Transverse colon (tissue), 4 donors: ENCODE results near the gene TCTA. TPM values are rescaled to one million over a fixed set of nuclear protein-coding genes. Genes with fewer than 3 reads are reported as not detected.
A peak's percentile ranks its signal among the peaks of the same experiment; 100 is the strongest.

Experiments
- DNase-seq: peaks from one replicate; pipeline ENCODE4 v3.0.0-alpha.2; 2019
- H3K27ac ChIP-seq, 4 donors: fragments of 200-600 bp; sonication (generic); 2 replicates each; pipeline ENCODE4 v1.5.1; 2016 to 2018; ENCODE audit warnings: inconsistent platforms in 4 of 4
- H3K27me3 ChIP-seq: fragments of 200-600 bp; sonication (generic); 2 replicates; pipeline ENCODE4 v1.5.1; 2017; ENCODE audit warnings: inconsistent platforms
- H3K36me3 ChIP-seq, 4 donors: fragments of 200-600 bp; sonication (generic); 2 replicates each; pipeline ENCODE4 v1.5.1; 2017 to 2019; ENCODE audit warnings: inconsistent platforms in 4 of 4
- H3K4me1 ChIP-seq, 4 donors: fragments of 200-600 bp; sonication (generic); 2 replicates each; pipeline ENCODE4 v1.5.1; 2017 to 2020; ENCODE audit warnings: inconsistent platforms in 4 of 4
- H3K4me3 ChIP-seq, 4 donors: fragments of 200-600 bp; sonication (generic); 1 replicate in 1 of 4; 2 replicates in 3 of 4; pipeline versions ENCODE4 v1.5.1 to v1.6.1; 2017 to 2019; ENCODE audit warnings: inconsistent platforms in 4 of 4
- H3K9me3 ChIP-seq, 2 donors: fragments of 200-600 bp; sonication (generic); 2 replicates each; pipeline ENCODE4 v1.5.1; 2017 to 2019; ENCODE audit warnings: inconsistent platforms in 2 of 2
- EP300 ChIP-seq: sonication (generic); formaldehyde crosslinking; IDR thresholded peaks from one replicate; pipeline ENCODE4 v1.6.1; 2017; ENCODE audit warnings: antibody characterized with exemption, low read depth
- POLR2A ChIP-seq: fragments of 450-650 bp; IDR thresholded peaks from one replicate; pipeline ENCODE4 v1.6.1; 2016; ENCODE audit warnings: antibody characterized with exemption, mild to moderate bottlenecking, moderate library complexity
- POLR2AphosphoS5 ChIP-seq, 3 donors: sonication (generic); formaldehyde crosslinking; IDR thresholded peaks; one replicate each; pipeline ENCODE4 v1.6.1; 2016; ENCODE audit warnings: antibody characterized with exemption in 3 of 3
- WGBS, 2 donors: methylation state at CpG; one replicate each; pipeline ENCODE4 v1.1.5; 2018; ENCODE audit warnings: low coverage in 1 of 2; 5-methylcytosine and 5-hydroxymethylcytosine counted together
- in situ Hi-C, 4 donors: fragments of 200-750 bp; cut with MboI; loops; one replicate each; pipeline versions ENCODE4 v1.15.0 to v1.15.1; 2017; ENCODE audit warnings: low sequenced_read_pairs in 3 of 4, low pct_ligation_motif_present in 1 of 4, low pct_unique_long_range_greater_than_20kb in 1 of 4
- intact Hi-C: fragments of 100-400 bp; cut with DNase I; formaldehyde crosslinking; loops from one replicate; pipeline ENCODE4 v1.15.1; 2023; ENCODE audit warnings: low total_unique reads
- total RNA-seq, 4 donors: library from RNA; depleted of rRNA; stranded (reverse); fragments of >200 nt; gene quantifications; one replicate each; pipeline ENCODE4 v1.1.0, GENCODE V29; 2016
- TF ChIP-seq, protein P1 (sequence below), 5 experiments: fragments of 200-600 bp in 3 of 5; fragments of 450-650 bp in 2 of 5; sonication (generic) in 3 of 5; IDR thresholded peaks; 1 replicate in 2 of 5; 2 replicates in 3 of 5; pipeline ENCODE4 v1.5.1; 2016 to 2017; ENCODE audit warnings: antibody characterized with exemption in 5 of 5, inconsistent platforms in 3 of 5, mild to moderate bottlenecking in 2 of 5, moderate library complexity in 1 of 5

TCTA gene
- total RNA-seq, 4 donors from 2014 or later: 7.8 to 59.8 (median 38.6) TPM

DNA sequence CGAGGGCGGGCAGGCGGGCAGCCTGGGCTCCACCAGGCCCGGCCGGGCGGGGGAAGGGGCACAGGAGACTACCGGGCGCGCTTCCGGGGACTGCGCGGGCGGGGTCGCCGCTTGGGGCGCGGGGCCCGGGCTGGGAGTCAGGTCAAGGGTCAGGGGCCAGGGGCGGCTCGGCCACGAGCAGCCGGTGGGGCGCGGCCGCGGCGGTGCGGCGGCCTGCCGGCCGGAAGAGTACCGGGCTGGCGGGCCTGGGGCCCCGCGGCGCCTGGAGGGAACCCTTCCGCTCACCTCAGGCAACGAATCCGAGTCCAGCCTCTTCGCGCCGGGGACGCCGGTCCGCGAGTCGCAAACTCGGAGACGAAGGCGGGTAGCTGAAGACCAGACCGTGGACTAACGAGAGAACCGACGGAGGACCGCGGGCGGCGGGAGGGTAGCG is 672 bp upstream of the TCTA start:
- intact Hi-C loops: loop anchor here (2.0 kb wide), 1 partner anchor 71 kb away; the partner anchor contains the start of gene USP4
- DNase-seq: peak; percentile 71
- no peaks in the 10 kb centered on the region for H3K27me3 ChIP-seq
- peak overlapping the region; percentile 75 to 92 (median 83) for H3K4me3 ChIP-seq
- H3K9me3 ChIP-seq: no peaks in the 10 kb centered on the region
- H3K36me3 ChIP-seq: no peaks in the 10 kb centered on the region
- peaks cover 29 to 74% (median 41%) of the 10 kb centered on the region in 4 donors for H3K4me1 ChIP-seq
- in situ Hi-C loops: no loop called here
- H3K27ac ChIP-seq: peak overlapping the region; percentile 98 to 99 (median 98)
- TF ChIP-seq POLR2AphosphoS5 (IDR thresholded peaks at IDR 0.05) (peak; percentile 1 to 83 (median 4)), POLR2A (no peak), EP300 (no peak)
- TF ChIP-seq, protein P1, sequence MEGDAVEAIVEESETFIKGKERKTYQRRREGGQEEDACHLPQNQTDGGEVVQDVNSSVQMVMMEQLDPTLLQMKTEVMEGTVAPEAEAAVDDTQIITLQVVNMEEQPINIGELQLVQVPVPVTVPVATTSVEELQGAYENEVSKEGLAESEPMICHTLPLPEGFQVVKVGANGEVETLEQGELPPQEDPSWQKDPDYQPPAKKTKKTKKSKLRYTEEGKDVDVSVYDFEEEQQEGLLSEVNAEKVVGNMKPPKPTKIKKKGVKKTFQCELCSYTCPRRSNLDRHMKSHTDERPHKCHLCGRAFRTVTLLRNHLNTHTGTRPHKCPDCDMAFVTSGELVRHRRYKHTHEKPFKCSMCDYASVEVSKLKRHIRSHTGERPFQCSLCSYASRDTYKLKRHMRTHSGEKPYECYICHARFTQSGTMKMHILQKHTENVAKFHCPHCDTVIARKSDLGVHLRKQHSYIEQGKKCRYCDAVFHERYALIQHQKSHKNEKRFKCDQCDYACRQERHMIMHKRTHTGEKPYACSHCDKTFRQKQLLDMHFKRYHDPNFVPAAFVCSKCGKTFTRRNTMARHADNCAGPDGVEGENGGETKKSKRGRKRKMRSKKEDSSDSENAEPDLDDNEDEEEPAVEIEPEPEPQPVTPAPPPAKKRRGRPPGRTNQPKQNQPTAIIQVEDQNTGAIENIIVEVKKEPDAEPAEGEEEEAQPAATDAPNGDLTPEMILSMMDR (IDR thresholded peaks at IDR 0.05): no peak
- 0% methylated on average over 12 of the region's 59 CpGs; no CpG with 5 or more reads in 1 of the 2 donors for WGBS, 2 donors

DNA sequence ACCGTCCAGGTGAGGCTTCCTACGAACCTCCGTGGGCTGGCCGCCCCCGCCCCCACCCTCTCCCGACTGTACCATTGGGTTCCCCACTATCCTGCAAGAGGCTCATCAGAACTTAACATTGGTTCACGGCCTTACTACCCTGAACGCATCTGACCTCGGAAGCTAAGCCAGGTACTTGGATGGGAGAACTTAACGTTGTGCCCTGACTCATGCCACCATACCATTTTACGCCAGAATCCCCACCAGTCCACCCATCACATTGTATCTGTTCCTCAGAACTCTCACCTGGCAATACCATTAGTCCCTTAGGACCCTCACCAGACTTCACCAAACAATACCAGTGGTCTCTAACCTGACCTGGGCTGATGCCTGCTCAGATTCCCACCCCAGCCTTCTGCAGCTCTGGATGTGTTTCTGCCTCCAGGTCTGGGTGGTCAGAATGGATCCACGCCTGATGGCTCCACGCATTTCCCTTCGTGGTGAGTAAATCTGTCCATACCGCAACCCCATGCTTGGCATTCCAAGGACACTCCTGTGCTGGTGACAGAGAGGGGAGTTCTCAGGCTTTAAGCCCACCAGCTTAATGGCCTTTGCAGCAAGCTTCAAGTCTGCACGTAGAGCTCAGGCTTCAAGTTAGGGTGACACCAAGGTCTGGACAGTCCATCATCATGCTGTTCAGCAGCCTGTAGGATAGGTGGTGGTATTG is 562 bp downstream of the TCTA start:
- intact Hi-C loops: no loop called here

DNA sequence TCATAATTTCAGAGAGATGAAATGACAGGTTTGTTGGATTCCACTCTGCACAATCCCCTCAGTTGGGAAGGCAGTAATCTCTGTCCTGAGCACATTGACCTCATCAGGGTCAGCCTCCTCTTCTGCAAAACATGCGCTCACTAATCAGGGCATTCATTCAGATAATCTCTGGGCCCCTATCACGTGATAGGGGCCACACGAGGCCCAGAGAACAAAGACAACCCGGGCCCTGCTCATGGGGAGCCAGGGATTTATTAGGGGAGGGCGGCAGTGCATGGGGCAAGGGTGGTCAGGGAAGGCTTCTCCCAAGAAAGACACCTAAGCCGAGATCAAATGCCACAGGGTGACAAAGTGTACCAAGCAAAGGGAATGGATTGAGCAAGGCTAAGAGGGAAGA is 1.1 kb downstream of the TCTA start:
- TF ChIP-seq, protein P1 (IDR thresholded peaks at IDR 0.05): no peak
- no peak for TF ChIP-seq POLR2AphosphoS5 (IDR thresholded peaks at IDR 0.05)
- TF ChIP-seq EP300: no peak
- no peak for TF ChIP-seq POLR2A
- peak overlapping the region in 2 of 4 donors; percentile 75 to 85 for H3K4me3 ChIP-seq
- WGBS, 2 donors: 86 to 100% methylated on average over 1 to 6 of the region's 6 CpGs
- no peaks in the 10 kb centered on the region for H3K36me3 ChIP-seq
- intact Hi-C loops: no loop called here
- H3K27me3 ChIP-seq: no peaks in the 10 kb centered on the region
- peak overlapping the region; percentile 98 to 99 (median 98) for H3K27ac ChIP-seq
- in situ Hi-C loops: no loop called here
- peaks cover 26 to 56% (median 33%) of the 10 kb centered on the region in 4 donors for H3K4me1 ChIP-seq
- no peak for DNase-seq
- no peaks in the 10 kb centered on the region for H3K9me3 ChIP-seq

More for the DNA sequence above, 562 bp downstream of the TCTA start:
- TF ChIP-seq POLR2A (no peak), POLR2AphosphoS5 (IDR thresholded peaks at IDR 0.05) (no peak), EP300 (no peak)
- TF ChIP-seq, protein P1 (IDR thresholded peaks at IDR 0.05): no peak
- H3K36me3 ChIP-seq: no peaks in the 10 kb centered on the region
- in situ Hi-C loops: no loop called here
- 38 to 82% methylated on average over 3 to 10 of the region's 16 CpGs for WGBS, 2 donors
- no peaks in the 10 kb centered on the region for H3K27me3 ChIP-seq
- H3K9me3 ChIP-seq: no peaks in the 10 kb centered on the region
- peaks cover 26 to 62% (median 34%) of the 10 kb centered on the region in 4 donors for H3K4me1 ChIP-seq
- H3K27ac ChIP-seq: peak overlapping the region; percentile 98 to 99 (median 98)
- DNase-seq: no peak
- peak overlapping the region; percentile 60 to 85 (median 74) for H3K4me3 ChIP-seq

DNA sequence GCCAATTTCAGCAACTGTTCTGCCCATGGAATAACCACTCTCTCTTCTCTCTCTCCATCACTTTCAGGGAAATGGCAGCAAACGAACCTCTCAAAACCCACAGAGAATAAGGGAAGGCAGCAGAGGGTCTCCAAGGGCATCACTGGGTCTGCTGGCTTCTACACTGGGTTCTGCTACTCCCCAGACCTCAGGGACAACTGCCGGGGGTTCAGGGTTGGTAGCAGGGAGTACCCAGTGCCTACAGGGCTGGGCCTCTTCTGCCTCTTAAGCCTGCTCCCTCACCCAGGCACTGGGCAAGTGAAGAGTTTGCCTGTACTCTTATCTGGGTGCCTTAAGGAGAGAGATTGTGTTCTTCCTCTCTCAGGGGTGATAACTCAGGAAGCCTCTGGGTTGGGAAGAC is 2.5 kb downstream of the TCTA start:
- 81% methylated on average over 2 of the region's 2 CpGs; no CpG with 5 or more reads in 1 of the 2 donors for WGBS, 2 donors
- H3K27me3 ChIP-seq: no peaks in the 10 kb centered on the region
- intact Hi-C loops: no loop called here
- no peaks in the 10 kb centered on the region for H3K9me3 ChIP-seq
- TF ChIP-seq POLR2AphosphoS5 (IDR thresholded peaks at IDR 0.05): no peak
- TF ChIP-seq, protein P1 (IDR thresholded peaks at IDR 0.05): no peak
- TF ChIP-seq POLR2A: no peak
- DNase-seq: no peak
- H3K4me1 ChIP-seq: peaks cover 19 to 42% (median 23%) of the 10 kb centered on the region in 4 donors
- peak overlapping the region in 2 of 4 donors; percentile 25 to 32 for H3K27ac ChIP-seq
- H3K36me3 ChIP-seq: no peaks in the 10 kb centered on the region
- no peak overlapping the region for H3K4me3 ChIP-seq
- in situ Hi-C loops: no loop called here
